ENCODE results near the gene ERGIC3. TPM values are rescaled to one million over a fixed set of nuclear protein-coding genes. Genes with fewer than 3 reads are reported as not detected.

ERGIC3 gene
- total RNA-seq, 1 donor from 2014 or later = 265 TPM

DNA sequence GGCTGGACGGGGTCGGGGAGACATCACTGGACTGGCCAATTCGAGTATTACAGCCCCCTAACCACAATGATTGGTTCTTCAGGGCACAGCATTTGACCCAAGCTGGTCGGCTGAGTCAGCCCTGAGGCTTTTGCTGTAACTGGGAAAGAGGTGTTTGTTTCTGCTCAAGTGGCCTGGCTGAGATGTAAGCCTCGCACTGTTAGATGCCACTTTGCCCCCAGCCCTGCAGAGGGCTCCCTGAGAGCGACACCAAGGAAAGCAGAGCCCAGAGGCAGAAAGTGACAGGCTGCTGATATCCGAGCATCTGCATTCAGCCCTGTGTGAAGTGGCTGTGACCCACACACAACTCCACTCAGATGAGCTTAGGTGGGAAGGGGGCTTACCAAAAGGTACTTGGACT lies 19.4 kb downstream of the ERGIC3 start:
- no peak for DNase-seq (ENCODE audit: low spot score)

DNA sequence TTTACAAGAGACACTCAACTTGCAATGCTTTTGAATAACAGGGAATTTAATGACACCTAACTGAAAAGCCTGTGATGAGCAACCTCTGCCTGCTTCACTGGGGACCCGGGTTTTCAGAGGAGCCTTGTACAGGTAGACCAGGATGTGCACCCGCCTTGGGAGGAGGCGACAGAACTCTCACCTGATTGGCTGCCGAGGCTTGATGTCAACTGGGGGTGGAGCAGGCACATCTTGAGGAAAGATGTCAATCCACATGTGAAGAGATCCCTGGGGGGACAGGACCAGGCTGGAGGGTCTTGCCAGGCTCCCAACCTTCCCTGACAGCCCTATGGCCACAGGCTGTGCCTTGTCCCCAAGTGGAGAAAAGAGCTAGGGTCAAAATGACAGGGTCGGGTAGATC lies 19.8 kb downstream of the ERGIC3 start:
- no peak for DNase-seq (ENCODE audit: low spot score)

DNA sequence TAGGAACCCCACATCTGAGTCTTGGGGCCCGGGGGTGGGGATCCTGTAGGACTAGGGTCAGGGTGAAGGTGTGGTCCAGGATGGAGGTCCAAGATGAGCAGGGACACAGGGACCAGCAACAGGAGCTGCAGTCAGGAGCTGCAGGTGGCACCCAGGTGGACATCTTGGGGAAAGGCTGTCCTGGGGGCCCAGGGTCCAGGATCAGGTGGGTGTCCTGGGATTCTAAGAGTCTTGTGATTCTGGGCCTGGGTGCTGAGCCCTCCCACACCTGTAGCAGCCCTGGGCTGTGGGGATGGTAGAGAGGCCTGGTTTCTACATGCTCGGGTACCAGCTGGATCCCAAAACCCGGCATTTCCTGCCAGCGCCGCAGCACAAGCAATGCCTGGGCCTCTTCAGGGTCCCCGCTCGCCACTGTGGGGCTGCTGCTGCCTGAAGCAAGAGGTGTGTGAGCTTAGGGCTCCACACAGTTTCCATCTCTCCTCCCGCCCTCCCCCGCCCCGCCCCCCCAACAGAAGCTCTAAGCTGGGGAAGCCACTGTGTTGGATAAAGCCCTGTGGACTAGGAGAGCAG lies 20.7 kb downstream of the ERGIC3 start:
- DNase-seq (ENCODE audit: low spot score) = no peak

DNA sequence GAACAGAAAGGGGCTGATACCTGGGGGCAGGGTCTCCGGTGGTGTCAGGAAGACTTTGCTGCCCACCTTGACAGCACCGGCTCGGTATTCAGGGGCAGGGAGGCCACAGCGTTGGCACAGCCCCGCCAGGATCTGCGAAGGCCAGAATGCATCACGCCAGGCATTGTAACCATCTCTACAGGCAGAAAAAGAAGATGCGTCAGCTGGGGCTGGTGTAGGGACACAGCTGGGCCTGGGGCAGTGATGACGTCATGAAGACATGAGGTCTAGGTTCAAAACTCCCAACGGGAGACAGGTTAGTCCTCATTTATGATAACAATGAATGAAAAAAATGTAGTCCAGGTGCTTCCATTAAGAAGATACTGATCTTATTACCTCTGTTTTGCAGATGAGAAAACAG lies 22.0 kb downstream of the ERGIC3 start:
- no peak for DNase-seq (ENCODE audit: low spot score)

DNA sequence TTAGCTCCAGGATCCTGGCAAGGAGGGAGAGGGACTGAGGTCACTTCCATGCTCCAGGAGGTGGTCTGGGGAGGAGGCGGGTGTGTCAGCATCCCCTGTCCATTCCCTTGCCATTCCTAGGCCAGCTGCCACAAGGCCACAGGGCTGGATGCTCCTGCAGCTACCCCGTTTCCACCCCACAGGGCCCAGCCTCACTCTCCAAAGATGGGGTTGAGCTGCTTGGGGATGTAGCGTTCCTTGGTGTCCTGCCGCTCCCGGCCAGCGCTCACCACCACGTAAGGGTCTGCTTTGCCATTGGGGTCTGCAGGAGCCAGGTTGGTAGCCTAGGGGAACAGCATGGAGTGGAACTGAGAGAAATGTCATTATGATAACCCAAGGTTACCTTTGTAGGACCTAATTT lies 23.0 kb downstream of the ERGIC3 start:
- DNase-seq (ENCODE audit: low spot score) = no peak

DNA sequence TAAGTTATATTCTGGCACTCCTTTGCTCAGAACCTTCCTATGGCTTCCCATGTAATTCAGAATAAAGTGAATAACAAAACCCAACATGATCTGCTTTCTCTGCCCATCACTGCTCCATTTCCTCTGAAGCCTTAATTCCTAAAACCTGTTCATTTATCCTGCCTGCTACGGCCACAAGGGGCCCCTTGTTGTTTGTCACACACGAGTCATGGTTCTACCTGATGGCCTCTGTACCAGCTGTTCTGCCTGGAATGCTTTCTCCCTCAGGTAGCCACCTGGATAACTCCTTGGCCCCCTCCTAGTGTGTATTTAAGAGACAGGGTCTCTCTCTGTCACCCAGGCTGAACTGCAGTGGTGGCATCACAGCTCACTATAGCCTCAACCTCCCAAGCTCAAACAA lies 26.8 kb downstream of the ERGIC3 start:
- no peak for DNase-seq (ENCODE audit: low spot score)

DNA sequence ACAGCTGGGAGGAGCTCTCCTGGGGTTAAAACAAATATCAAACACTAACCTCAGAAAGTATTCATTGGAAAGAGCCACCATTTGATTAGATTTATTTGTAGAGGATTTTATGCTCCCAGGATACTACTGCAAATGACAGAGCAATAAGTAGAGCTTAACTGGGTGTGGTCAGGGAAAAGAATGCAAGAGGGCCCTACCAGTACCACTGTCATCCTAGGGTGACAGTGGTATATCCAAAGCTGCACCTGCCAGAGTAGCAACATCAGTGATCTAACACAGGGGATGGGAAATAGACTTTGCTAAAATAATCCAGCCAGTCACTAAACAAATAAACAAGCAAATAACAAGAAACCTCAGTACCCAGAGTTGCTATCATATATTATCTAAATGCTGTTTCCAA lies 29.7 kb downstream of the ERGIC3 start:
- no peak for DNase-seq (ENCODE audit: low spot score)

DNA sequence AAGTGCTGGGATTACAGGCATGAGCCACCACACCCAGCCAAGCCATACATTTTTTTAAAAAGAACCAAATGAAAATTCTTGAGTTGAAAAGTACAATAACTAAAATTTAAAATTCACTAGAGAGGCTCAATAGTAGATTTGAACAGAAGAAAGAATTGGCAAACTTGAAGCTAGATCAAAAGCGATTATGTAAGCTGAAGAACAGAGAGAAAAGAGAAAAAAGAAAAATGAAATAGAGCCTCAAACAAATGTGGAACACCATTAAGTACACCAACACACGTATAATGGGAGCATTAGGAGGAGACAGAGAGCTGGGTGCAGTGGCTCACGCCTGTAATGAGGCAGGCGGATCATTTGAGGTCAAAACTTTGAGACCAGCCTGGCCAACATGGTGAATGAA lies 31.0 kb downstream of the ERGIC3 start:
- DNase-seq (ENCODE audit: low spot score) = no peak

DNA sequence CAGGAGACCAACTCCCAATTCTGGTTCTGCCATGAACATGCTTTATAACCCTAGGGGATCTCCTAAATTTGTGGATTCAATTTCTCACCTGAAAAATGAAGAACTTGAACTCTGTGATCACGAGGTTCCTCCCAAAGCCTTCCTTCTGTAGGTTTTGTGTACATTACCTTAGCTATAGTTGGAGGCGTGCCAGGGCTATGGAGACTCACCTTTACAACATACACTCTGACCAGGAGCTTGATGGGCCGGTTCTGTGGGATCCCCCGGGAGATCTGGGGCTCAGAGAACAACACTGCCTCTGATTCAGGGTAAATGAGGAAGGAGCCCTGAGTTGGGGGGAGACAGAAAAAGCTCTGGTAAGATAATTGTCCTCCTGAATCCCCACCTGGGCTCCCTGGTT lies 34.1 kb downstream of the ERGIC3 start:
- peak; percentile 91 for DNase-seq (ENCODE audit: low spot score)

DNA sequence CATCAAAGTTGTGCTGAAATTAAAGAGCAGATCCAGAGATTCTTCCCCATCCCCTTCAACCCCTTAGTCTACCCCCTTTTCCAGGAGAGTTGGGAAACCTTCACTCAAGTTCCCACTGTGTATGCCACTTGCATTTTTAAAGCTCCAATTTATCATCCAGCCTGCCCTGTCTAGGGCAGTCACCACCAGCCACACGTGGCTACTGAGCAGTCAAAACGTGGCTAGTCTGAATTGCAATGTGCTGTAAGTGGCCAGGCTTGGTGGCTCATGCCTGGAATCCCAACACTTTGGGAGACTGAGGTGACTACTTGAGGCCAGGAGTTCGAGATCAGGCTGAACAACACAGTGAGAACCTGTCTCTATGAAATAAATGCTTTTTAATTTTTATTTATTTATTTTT lies 34.9 kb downstream of the ERGIC3 start:
- DNase-seq (ENCODE audit: low spot score) = no peak

DNA sequence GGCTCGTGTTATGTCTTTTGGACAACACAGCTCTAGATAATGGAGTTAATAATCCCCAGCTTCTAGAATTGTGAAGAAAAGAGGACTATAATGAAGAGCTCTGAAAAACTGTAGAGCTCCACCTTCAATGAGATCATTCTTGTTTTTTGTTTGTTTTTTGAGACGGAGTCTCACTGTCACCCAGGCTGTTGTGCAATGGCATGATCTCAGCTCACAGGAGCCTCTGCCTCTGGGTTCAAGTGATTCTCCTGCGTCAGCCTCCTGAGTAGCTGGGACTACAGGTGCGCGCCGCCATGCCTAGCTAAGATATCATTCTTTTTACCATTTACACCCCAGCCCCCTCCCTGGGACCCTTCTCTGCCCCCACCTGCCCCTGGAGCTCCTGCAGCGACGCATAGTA lies 36.6 kb downstream of the ERGIC3 start:
- no peak for DNase-seq (ENCODE audit: low spot score)

DNA sequence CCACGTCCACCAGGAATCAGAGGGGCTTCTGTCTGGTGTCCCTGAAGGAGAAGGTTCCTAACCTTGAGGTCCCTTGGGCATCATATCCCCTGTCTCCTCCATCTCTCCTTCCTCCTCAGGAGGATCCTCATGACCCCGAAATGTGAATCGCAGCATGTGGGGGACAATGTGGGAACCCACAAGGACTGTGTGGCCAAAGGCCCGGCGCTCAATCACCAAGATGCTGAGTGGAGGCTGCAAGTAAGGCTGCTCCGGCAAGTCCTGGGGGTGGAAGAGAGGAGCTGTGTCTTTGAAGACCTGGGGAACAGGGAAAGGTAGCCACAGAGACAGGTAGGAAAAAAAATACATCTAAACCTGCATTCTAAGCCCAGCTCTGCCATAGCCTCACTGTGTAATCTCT lies 37.3 kb downstream of the ERGIC3 start:
- no peak for DNase-seq (ENCODE audit: low spot score)

DNA sequence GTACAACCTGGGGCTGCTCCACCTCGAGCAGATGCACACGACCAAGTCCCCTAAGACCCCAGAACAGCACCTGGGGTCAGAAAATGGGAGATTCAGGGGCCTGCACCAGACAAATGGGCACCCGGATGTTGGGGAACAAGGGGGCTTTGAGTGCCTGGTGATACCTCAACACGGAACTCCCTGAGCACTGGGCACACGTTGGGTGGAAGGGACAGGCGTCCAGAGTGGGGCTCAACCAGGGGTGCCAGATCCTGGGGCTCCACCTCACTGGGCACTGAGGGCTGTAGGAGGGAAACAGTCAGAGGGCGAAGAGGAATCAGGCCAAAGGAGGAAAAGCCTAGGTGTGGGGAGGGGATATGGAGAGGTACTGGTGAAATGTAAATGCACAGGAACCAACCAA lies 40.3 kb downstream of the ERGIC3 start:
- no peak for DNase-seq (ENCODE audit: low spot score)

DNA sequence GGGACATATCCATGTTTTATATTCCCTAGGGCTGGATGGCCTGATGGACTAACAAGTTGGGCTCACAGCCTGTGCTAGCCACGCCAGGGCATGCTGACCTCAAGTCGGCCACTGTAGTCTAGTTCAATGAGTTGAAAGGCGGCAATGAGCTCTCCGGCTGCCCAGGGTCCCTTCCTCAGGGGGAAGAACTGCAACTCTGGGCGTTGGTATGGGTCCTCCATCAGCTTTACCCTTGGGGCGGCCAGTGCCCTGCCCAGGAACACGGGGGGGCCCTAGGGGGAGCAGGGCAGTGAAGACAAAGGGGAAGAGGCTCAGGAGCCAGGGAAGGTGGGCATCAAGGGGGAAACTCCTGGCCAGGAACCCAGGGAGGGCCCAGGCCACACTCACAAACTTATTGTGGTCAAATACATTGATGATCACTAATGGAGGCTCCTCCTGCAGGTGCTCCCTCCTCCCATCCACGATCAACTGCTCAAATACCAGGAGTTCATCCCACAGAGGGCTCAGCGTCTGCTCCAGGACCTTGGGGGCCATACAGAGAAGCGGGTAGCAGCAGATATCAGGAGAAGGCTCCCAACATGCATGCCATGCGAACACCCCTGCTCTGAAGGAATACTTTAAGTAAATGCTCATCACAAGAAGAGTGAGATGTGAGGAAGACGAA lies 41.0 kb downstream of the ERGIC3 start:
- DNase-seq (ENCODE audit: low spot score) = no peak

DNA sequence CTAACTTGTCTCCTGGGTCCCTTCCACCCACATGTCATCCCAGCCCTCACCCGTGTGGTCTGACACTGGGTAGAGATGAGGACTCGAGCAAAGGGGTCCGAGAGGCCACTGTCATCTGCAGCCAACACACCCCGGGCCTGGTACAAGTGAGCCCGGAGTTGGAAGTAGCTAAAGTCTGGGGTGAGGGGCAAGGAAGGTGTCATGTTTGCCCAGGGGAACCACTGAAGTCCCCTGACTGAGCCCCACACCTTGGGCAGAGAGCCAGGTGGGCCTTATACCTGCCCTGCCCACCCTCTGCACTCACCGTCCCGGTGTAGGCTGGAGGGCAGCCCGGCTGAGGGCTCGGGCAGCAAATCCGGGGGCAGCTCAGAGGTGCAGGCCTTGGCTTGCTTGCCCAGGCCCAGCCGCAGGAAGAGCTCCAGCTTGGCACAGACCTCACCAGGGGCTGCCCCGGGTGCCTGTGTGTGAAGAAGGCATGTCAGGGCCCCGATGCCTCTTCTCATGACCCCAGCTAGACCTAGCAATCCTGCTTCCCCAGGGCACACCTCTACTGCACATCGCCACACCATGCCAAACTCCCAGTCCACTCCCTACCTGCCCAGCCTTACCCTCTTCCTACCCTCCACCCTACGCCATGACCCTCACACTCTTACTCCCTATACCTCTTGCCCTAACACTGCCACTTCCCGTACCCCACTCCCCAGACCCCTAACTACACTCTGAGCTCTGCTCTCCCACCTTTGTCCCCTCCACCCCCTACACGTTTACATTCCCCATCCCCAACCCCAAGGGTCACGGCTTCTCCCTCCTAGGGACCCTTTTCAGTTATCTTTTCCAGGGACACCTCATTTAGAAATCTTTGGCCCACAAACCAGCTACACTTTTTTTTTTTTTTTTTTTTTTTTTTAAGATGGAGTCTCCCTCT lies 42.0 kb downstream of the ERGIC3 start:
- DNase-seq (ENCODE audit: low spot score) = no peak

DNA sequence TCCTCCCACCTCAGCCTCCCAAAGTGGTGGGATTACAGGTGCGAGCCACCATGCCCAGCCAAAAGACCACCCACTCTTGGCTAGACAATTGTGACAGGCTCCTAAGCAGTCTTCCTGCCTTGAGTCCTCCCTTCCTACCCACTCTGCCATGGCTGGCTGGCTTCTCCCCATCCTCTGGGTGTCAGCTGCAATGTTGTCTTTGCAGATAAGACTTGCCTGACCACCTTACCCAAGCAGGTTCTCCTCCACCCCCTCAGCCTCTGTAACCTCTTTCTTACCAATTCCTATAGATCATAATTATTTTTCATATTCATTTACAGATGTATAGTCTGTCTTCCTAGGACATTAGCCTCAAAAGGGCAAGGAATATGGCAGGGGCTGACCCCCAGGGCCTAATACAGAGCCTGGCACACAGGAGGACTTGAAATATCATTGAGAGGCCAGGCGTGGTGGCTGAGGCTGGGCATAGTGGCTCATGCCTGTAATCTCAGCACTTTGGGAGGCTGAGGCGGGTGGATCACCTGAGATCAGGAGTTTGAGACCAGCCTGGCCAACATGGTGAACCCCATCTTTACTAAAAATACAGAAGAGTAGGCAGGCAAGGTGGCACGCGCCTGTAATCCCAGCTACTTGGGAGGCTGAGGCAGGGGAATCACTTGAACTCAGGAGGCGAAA lies 45.0 kb downstream of the ERGIC3 start:
- DNase-seq (ENCODE audit: low spot score) = no peak

DNA sequence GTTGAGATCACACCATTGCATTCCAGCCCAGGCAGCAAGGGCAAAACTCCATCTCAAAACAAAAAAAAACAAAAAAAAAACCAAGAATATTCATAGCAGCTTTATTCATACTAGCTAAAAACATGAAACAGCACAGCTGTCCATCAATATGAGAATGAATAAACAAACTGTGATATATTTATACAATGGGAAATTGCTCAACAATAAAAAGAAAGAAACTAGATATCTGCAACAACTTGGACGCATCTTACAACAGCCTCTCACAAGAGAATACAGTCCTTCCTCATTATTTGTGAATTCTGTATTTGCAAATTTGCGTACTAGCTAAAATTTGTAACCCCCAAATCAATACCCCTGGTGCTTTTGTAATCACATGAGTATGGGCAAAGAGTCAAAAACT lies 45.6 kb downstream of the ERGIC3 start:
- DNase-seq (ENCODE audit: low spot score) = no peak

DNA sequence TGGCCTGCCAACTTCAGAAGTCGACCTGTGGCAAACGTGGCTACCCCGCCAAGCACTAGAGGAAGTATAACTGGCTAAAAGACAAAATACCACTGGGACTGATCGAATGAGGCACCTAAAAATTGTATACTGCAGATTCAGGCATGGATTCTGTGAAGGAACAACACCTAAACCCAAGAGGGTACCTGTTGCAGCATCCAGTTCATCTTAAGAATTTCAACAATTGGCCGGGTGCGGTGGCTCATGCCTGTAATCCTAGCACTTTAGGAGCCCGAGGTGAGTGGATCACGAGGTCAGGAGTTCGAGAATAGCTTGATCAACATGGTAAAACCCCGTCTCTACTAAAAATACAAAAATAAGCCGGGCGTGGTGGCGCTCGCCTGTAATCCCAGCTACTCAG lies 46.5 kb downstream of the ERGIC3 start:
- no peak for DNase-seq (ENCODE audit: low spot score)

DNA sequence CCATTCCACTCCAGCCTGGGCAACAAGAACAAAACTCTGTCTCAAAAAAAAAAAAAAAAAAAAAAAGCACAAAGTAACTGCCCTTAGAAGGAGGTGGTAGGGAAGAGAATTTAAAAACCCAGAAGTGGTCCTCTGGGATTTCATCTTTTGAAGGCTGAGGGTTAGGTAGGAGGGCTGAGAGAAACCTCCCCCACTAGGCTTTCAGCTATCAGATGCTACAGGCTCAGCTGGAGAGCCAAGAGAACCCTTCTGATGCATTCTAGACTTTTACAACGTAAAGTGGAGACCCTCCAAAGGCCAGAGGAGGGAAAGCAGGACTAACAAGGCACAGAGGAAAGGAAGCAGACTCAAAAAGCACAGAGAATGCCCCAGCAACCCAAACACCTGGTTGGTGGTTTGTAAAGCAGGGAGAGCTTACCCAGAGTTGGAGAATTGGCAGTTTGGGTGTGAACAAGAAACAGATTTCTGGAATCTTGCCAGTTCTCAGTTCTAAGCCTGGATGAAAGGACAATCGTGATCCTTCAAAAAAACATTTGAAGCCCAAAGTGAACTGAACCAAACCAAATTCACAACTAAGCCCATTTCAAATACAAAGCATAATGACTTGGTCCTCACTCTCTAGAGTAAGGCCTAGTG lies 50.6 kb downstream of the ERGIC3 start:
- no peak for DNase-seq (ENCODE audit: low spot score)

DNA sequence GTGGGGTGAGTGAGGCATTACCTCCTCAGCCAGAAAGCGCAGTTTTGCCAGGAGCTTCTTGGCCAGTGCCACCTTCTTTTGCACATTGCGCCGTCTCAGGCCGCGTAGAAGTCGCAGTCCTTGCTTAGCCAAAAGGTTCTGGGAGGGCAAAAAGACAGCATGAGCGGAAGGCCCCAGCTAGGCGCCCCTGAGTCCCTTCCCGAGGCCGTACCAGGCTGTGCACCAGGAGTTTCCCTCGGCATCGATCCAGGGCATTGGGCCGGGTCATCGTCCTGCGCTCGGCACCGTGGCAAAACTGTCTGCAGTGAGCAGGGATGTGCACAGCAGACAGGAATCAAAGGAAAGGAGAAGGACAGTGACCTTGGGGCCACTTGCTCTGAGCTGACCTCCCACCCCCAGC lies 53.6 kb downstream of the ERGIC3 start:
- DNase-seq (ENCODE audit: low spot score) = no peak

DNA sequence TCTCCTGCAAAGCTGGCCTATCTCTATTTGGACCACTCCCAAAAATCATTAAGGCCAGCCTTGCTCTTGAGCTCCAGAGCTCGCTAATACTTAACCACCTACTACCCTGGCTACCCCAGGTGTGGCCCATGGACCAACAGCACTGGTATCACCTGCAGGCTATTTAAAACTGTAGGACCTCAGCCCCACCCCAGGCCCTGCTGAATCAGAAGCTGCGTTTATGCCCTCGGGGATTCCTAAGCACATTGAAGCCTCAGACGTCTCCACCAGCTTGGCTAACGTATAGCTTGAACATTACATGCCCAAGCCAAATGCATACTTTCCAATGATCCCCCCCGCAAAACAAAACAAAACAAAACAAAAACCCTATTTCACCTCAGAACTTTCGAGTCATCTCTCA lies 54.0 kb downstream of the ERGIC3 start:
- DNase-seq (ENCODE audit: low spot score) = no peak

DNA sequence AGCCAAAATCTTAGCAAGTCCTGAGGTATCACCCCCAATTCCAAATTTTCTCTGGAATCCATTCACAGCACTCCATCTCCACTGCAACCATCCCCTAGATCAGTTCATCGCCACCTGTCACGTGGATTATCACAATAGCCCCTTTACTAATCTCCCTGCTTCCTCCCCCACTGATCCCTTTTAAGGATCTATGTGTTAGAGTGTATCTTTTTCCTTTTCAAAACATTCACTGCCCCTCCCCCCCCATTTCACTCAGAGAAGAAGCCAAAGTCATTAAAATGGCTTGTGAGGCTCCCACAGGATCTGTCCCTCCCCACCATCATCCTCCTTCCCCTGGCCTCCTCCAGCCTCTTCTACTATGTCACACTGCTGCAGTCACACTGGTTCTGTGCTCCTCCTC lies 55.3 kb downstream of the ERGIC3 start:
- DNase-seq (ENCODE audit: low spot score) = no peak
